ENCODE results near the gene TMTC4.

The TMTC4 gene

GRCh38 chr13:100644371-100644770 lies 30.2 kb downstream of the TMTC4 start:
- Histone ChIP-seq H3K27ac (ENCODE audit: extremely low read depth, low read depth, low read length) (no peak overlapping the region), H3K36me3 (ENCODE audit: control insufficient read depth in 2 of 2, insufficient read depth in 1 of 2, low read length in 2 of 2) (peaks cover 0 to 4% of the 10 kb centered on the region in 2 experiments; a peak in 2 of 3 replicates), H3K4me3 (ENCODE audit: low read depth, low read length) (no peak overlapping the region), H3K4me1 (ENCODE audit: control insufficient read depth, insufficient read depth, low read length) (no peaks in the 10 kb centered on the region), H3K9me3 (ENCODE audit: control insufficient read depth, insufficient read depth, low read depth, low read length) (no peaks in the 10 kb centered on the region)
- CTCF ChIA-PET: no interaction called here
- POLR2A ChIA-PET: no interaction called here
- TF ChIP-seq ZNF658 (tag by site-specific recombination; IDR thresholded peaks at IDR 0.05) (no peak), ZFHX2 (tag by site-specific recombination; conservative IDR thresholded peaks at IDR 0.05) (0 out of 2 replicates have a peak, but pooled peaks have one; percentile 17)

- Histone ChIP-seq H3K9me3 (ENCODE audit: control insufficient read depth, insufficient read depth, low read depth, low read length) (no peaks in the 10 kb centered on the region), H3K4me3 (ENCODE audit: low read depth, low read length) (no peak overlapping the region), H3K36me3 (ENCODE audit: control insufficient read depth in 2 of 2, insufficient read depth in 1 of 2, low read length in 2 of 2) (peaks cover 0 to 47% of the 10 kb centered on the region in 2 experiments; a peak in 2 of 3 replicates), H3K27ac (ENCODE audit: extremely low read depth, low read depth, low read length) (no peak overlapping the region), H3K4me1 (ENCODE audit: control insufficient read depth, insufficient read depth, low read length) (no peaks in the 10 kb centered on the region)
- CTCF ChIA-PET: interaction anchor here (0.6 to 0.7 kb wide), 2 partner anchors 491 to 812 kb away, joined by 3 read pairs; no protein-coding TSS in a partner anchor
- TF ChIP-seq PATZ1 (tag by site-specific recombination; IDR thresholded peaks at IDR 0.05): no peak
- no peak for TF ChIP-seq ZNF140 (tag by site-specific recombination; IDR thresholded peaks at IDR 0.05)
- TF ChIP-seq ZNF112 (tag by site-specific recombination; IDR thresholded peaks at IDR 0.05): no peak
- TF ChIP-seq TRIM28 (IDR thresholded peaks at IDR 0.05; ENCODE audit: borderline replicate concordance, low read length): no peak
- no peak for TF ChIP-seq KLF1 (tag by site-specific recombination; IDR thresholded peaks at IDR 0.05)
- no peak for TF ChIP-seq ZNF701 (tag by site-specific recombination; IDR thresholded peaks at IDR 0.05)
- no peak for TF ChIP-seq ZNF155 (tag by site-specific recombination; IDR thresholded peaks at IDR 0.05)
- TF ChIP-seq ZNF174 (tag by site-specific recombination; IDR thresholded peaks at IDR 0.05): no peak
- TF ChIP-seq ZSCAN18 (tag by site-specific recombination; IDR thresholded peaks at IDR 0.05): no peak
- TF ChIP-seq ZNF223 (tag by site-specific recombination; IDR thresholded peaks at IDR 0.05): no peak
- TF ChIP-seq ZNF280C (tag by site-specific recombination; IDR thresholded peaks at IDR 0.05): no peak
- TF ChIP-seq ZNF354C (tag by site-specific recombination; IDR thresholded peaks at IDR 0.05; ENCODE audit: borderline replicate concordance, low read depth): no peak
- no peak for TF ChIP-seq BCL11B (tag by site-specific recombination; IDR thresholded peaks at IDR 0.05; ENCODE audit: low read depth)
- TF ChIP-seq ZSCAN5A (tag by site-specific recombination; IDR thresholded peaks at IDR 0.05): no peak
- no peak for TF ChIP-seq ZNF785 (tag by site-specific recombination; IDR thresholded peaks at IDR 0.05)
- TF ChIP-seq ZNF132 (tag by site-specific recombination; IDR thresholded peaks at IDR 0.05; ENCODE audit: borderline replicate concordance): no peak
- no peak for TF ChIP-seq ZBTB26 (tag by site-specific recombination; optimal IDR thresholded peaks at IDR 0.05)
- TF ChIP-seq FEZF1 (tag by site-specific recombination; IDR thresholded peaks at IDR 0.05): no peak
- POLR2A ChIA-PET: no interaction called here
Measured at GRCh38 chr13:100637796-100638195, 36.8 kb downstream of the TMTC4 start.
